NCI-H1092 treated with DMSO at 0.1 percent for 48 hours (cell line): Measurements from ENCODE around the gene TRIM41.

Experiments used
- DNase-seq: peaks from one replicate; lab custom pipeline; 2025; lab: John Stamatoyannopoulos, UW

The TRIM41 gene

DNA sequence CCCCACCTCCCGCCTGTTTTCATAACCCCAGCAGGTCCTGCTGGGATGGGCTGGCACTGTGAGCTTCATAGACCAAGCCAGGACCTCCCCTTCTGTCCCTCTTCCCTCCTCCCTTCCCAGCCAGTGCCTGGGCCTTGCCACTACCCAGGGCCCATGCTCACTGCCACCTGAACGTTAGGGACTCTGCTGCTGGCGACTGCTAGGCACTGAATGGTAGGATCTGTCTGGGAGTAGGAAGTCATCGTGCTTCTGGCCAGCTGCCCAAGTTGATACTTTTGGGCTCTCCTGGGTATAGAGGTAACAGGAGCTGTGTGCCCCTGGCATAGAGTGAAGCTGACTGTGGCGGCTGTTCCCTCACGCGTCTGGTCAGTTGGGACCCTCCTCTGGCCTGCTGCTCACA is 8.4 kb downstream of the TRIM41 start:
- DNase-seq, result no peak

- DNase-seq, result no peak
These were observed 9.5 kb downstream of the TRIM41 start for GRCh38 chr5:181232593-181232992.

GRCh38 chr5:181233088-181233800 is 10.2 kb downstream of the TRIM41 start:
- DNase-seq, result no peak

- DNase-seq, result no peak
These were observed 10.8 kb downstream of the TRIM41 start for GRCh38 chr5:181233801-181234454.

DNA sequence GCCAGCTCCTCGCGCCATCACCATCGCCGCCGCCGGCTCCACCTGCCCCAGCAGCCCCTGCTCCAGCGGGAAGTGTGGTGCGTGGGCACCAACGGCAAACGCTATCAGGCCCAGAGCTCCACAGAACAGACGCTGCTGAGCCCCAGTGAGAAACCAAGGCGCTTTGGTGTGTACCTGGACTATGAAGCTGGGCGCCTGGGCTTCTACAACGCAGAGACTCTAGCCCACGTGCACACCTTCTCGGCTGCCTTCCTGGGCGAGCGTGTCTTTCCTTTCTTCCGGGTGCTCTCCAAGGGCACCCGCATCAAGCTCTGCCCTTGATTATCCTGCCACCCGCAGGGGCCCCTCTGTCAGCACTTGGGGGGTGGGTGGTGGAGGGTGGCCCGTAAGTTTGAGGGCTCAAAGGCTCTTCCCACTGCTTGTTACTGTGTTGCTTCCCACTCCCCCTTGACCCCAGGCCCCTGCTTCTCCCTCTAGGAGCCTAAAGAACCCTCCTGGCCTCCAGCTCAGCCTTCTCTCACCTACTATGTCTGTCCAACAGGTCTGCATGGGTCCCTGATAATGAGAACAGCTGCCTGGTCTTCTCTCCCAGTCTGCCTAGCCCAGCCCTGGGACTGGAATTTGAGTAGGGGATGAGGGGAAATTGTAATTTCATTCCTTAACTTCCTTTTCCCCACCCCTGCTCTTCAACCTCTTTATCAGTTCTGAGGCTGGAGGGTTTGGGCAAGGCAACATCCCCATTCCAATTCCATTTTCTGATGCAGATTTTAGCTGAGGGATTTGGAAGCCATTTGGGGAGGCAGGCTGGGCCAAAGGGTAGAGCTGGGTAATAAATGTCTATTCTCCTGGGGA is 11.6 kb downstream of the TRIM41 start:
- DNase-seq, result no peak

DNA sequence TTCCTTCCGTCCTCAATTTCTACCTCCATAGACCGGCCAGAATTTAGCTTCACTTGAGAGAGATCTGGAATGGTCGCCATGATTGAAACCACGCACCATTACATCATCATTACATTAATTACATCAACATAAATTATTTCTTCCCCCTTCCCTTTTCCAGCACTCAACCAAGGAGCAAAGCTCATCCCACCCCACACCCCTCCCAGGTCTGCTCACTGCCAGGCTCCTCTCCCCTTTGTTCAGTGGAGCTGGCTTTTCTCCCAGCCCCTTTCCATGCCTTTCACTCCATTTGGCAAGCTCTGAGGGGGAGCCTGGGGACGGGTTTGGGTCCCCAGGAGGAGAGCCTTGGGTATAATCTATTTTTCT is 12.2 kb downstream of the TRIM41 start:
- DNase-seq, result no peak

DNA sequence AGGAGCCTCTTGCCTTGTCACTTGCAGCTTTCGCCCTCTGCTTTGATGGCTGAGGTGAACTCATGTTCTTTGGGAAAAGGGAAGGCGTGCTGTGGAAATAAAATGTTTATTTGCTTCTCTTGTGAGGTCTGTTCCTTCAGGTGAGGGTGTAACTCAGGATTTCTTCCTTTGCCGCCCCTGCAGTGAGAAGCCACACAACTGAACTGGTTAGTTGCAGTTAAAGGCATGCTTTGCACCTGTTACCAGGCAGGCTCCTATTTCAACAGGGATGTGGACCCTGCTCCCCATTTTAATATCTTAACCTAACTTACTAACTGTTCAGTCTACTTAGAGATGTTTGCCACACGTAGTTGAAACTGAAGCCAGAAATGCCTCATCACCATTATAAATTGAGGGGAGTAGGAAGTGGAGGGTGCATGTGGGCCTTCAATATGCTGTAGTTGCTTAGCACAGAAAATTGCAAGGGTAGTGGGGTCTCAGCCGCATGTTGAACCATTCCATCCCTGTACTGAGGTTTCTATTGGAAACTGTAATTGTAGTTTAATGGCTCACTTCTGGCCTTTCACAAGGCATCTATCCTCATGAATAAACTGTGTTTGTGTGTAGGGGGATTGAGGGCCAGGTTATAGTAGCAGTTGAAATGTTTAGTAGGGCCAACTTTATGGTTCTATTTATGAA is 12.7 kb downstream of the TRIM41 start:
- no peak for DNase-seq

DNA sequence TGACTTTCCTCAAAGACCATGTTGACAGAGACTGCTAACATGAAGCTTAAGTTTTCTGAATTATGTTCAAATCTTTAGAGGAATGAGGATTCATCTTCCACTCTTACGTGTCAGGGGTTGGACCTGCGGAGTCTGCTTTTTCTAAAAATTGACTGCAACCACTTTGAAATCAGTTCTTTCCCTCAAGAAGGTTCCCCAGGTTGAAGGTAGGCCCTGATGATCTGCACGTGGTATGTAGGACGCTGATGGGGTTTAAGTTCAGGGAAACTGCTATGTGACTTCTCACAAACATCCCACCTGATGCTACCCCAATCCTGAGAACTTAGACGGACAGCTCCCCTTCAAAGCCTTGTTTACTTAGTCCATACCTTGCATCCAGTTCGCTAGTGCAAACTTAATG is 13.4 kb downstream of the TRIM41 start:
- no peak for DNase-seq

DNA sequence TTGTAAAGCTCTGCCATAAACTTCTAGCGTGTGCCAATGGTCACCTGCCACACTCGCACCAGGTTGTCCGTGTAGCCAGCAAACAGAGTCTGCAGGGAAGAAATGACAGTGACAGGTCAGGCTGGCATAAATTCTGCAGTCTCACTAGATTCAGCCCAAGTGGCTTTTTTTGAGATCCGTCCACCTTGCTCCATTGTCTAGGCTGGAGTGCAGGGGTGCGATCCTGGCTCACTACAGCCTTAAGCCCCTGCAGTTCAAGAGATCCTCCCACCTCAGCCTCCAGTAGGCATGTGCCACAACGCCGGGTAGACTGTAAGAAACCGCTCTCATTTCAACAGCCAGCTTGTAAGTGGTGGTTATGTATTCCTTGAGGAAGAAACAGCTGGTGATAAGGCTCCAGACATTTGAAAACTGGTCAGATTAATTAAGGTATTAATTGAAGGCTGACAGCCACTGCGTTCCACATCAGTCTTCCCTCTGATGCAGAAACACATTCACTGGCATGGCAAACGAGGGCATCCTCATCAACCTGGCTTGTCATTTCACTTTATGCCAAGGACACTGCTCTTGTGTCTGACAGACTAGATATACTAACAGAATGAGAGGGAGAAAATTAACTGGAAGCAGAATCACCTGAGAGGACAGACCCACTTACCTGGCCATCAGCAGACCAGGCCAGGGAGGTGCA is 14.0 kb downstream of the TRIM41 start:
- DNase-seq, result no peak

GRCh38 chr5:181237729-181238385 is 14.8 kb downstream of the TRIM41 start:
- no peak for DNase-seq

GRCh38 chr5:181239062-181239663 is 16.1 kb downstream of the TRIM41 start:
- no peak for DNase-seq

GRCh38 chr5:181241393-181241975 is 18.4 kb downstream of the TRIM41 start:
- no peak for DNase-seq

- DNase-seq, result no peak
These were observed 19.0 kb downstream of the TRIM41 start for GRCh38 chr5:181242031-181242451.

GRCh38 chr5:181243018-181243563 is 20.0 kb downstream of the TRIM41 start:
- DNase-seq, result no peak

DNA sequence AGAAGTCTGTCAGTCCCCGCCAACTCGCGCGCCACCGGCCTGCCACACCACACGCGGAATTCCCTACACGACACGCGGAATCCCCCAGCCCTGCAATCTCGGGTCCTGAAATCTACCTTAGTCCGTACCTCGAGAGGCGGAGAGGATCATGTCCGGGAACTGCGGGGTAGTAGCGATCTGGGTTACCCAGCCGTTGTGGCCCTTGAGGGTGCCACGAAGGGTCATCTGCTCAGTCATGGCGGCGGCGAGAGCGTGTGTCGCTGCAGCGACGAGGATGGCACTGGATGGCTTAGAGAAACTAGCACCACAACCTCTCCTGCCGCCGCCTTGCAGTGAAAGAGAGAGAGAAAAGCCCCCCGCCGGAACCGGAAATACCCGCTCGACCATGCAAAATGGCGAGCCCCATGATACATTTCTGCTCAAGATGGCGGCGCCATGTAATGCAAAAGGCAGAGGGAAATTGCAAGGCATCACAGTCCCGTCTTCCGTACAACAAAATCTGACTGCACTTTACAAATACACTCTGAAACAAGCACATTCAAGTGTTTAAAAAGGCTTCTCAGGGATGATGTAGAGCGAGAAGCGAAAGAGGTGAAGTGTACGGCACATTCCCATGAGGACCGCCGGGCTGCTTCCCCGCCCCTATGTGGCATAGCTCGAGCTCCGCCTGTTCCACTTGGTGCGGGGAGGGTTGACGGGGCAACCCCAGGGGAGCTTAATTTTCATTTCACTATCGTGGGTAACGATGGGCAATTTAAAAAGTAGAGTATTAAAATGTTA is 20.7 kb downstream of the TRIM41 start, which contains the start of gene RACK1:
Gene RACK1 (minus strand): TSS at position 343 of the 780 bp plus-strand sequence. CDS start 106 bp downstream, at position 237.
- no peak for DNase-seq

- no peak for DNase-seq
These were observed 22.6 kb downstream of the TRIM41 start for GRCh38 chr5:181245427-181246275.

- no peak for DNase-seq
These were observed 23.4 kb downstream of the TRIM41 start for GRCh38 chr5:181246276-181247049.
